H9 (cell line): ENCODE measurements around the gene ERCC4. TPM values are rescaled to one million over a fixed set of nuclear protein-coding genes. Genes with fewer than 3 reads are reported as not detected.

Experiments
- DNase-seq: peaks from one replicate; pipeline ENCODE4 v3.0.0-alpha.2; 2017
- H2AFZ ChIP-seq: one replicate; pipeline ENCODE4 v1.6.1; 2013; ENCODE audit warnings: mild to moderate bottlenecking, low read length, control low read depth, moderate library complexity
- H2AK5ac ChIP-seq: 2 replicates; pipeline ENCODE4 v1.6.1; 2013; ENCODE audit warnings: low read length, control low read depth, mixed read lengths; ENCODE audit not compliant: insufficient read length
- H2BK120ac ChIP-seq: one replicate; pipeline ENCODE4 v1.6.1; 2013; ENCODE audit warnings: low read depth, mild to moderate bottlenecking, low read length, control low read depth, inconsistent platforms; ENCODE audit not compliant: poor library complexity, severe bottlenecking
- H2BK12ac ChIP-seq: 2 replicates; pipeline ENCODE4 v1.6.1; 2013; ENCODE audit warnings: low read length, control low read depth, mixed read lengths, low read depth; ENCODE audit not compliant: insufficient read length
- H2BK15ac ChIP-seq: 2 replicates; pipeline ENCODE4 v1.6.1; 2013; ENCODE audit warnings: low read depth, low read length, control low read depth
- H2BK20ac ChIP-seq: one replicate; pipeline ENCODE4 v1.6.1; 2013; ENCODE audit warnings: low read depth, mild to moderate bottlenecking, low read length, control low read depth, inconsistent platforms; ENCODE audit not compliant: poor library complexity, severe bottlenecking
- H2BK5ac ChIP-seq: 2 replicates; pipeline ENCODE4 v1.6.1; 2013; ENCODE audit warnings: low read length, control low read depth, mixed read lengths; ENCODE audit not compliant: insufficient read length
- H3K14ac ChIP-seq: 2 replicates; pipeline ENCODE4 v1.6.1; 2013; ENCODE audit warnings: low read length, control low read depth; ENCODE audit not compliant: insufficient read depth
- H3K18ac ChIP-seq: 2 replicates; pipeline ENCODE4 v1.6.1; 2013; ENCODE audit warnings: low read depth, mild to moderate bottlenecking, mixed read lengths, low read length, control low read depth; ENCODE audit not compliant: insufficient read length
- H3K23ac ChIP-seq: 2 replicates; pipeline ENCODE4 v1.6.1; 2013; ENCODE audit warnings: low read length, control low read depth, mixed read lengths, low read depth; ENCODE audit not compliant: insufficient read length
- H3K23me2 ChIP-seq: 2 replicates; pipeline ENCODE4 v1.6.1; 2013; ENCODE audit warnings: low read depth, mild to moderate bottlenecking, mixed read lengths, low read length, control low read depth; ENCODE audit not compliant: insufficient read length, poor library complexity, severe bottlenecking
- H3K27ac ChIP-seq: 2 replicates; pipeline ENCODE4 v1.5.1; 2013; ENCODE audit warnings: low read length, control low read depth, mixed read lengths, low read depth; ENCODE audit not compliant: insufficient read length
- H3K27me3 ChIP-seq: 2 replicates; pipeline ENCODE4 v1.6.1; 2013; ENCODE audit warnings: low read length, control low read depth, inconsistent platforms; ENCODE audit not compliant: insufficient read depth
- H3K4ac ChIP-seq: 2 replicates; pipeline ENCODE4 v1.6.1; 2013; ENCODE audit warnings: low read depth, mild to moderate bottlenecking, control low read depth, inconsistent platforms, low read length, moderate library complexity
- H3K4me1 ChIP-seq: 2 replicates; pipeline ENCODE4 v1.6.1; 2013; ENCODE audit warnings: low read length, control low read depth, inconsistent platforms; ENCODE audit not compliant: insufficient read depth
- H3K4me2 ChIP-seq: 2 replicates; pipeline ENCODE4 v1.6.1; 2013; ENCODE audit warnings: low read length, control low read depth, mixed read lengths; ENCODE audit not compliant: insufficient read length, insufficient read depth
- H3K56ac ChIP-seq: 2 replicates; pipeline ENCODE4 v1.6.1; 2013; ENCODE audit warnings: low read depth, mild to moderate bottlenecking, mixed read lengths, low read length, control low read depth; ENCODE audit not compliant: insufficient read length
- H3K79me1 ChIP-seq: 2 replicates; pipeline ENCODE4 v1.6.1; 2013; ENCODE audit warnings: low read depth, mild to moderate bottlenecking, moderate library complexity, low read length, control low read depth, inconsistent platforms; ENCODE audit not compliant: insufficient read depth, poor library complexity, severe bottlenecking
- H3K79me2 ChIP-seq: 2 replicates; pipeline ENCODE4 v1.6.1; 2013; ENCODE audit warnings: low read length, control low read depth, inconsistent platforms; ENCODE audit not compliant: insufficient read depth
- H3K9ac ChIP-seq: 2 replicates; pipeline ENCODE4 v1.6.1; 2013; ENCODE audit warnings: low read length, control low read depth, mixed read lengths; ENCODE audit not compliant: insufficient read length; ENCODE audit errors: extremely low read depth
- H3K9me3 ChIP-seq: one replicate; pipeline ENCODE4 v1.6.1; 2013; ENCODE audit warnings: low read depth, low read length, inconsistent platforms; ENCODE audit not compliant: control insufficient read depth
- H3T11ph ChIP-seq: one replicate; pipeline ENCODE4 v1.6.1; 2013; ENCODE audit warnings: mild to moderate bottlenecking, low read length, control low read depth, inconsistent platforms
- H4K20me1 ChIP-seq: one replicate; pipeline ENCODE4 v1.6.1; 2013; ENCODE audit not compliant: control insufficient read depth, insufficient read length, insufficient read depth
- H4K5ac ChIP-seq: 2 replicates; pipeline ENCODE4 v1.6.1; 2013; ENCODE audit warnings: low read depth, mild to moderate bottlenecking, mixed read lengths, low read length, control low read depth; ENCODE audit not compliant: insufficient read length
- H4K8ac ChIP-seq: replicated peaks from 2 replicates; pipeline ENCODE4 v1.6.1; 2013; ENCODE audit warnings: low read length, control low read depth, mixed read lengths, low read depth; ENCODE audit not compliant: insufficient read length
- H4K91ac ChIP-seq: 2 replicates; pipeline ENCODE4 v1.6.1; 2013; ENCODE audit warnings: low read depth, mild to moderate bottlenecking, moderate library complexity, mixed read lengths, low read length, control low read depth; ENCODE audit not compliant: insufficient read length
- H3K27ac Mint-ChIP-seq, 3 experiments: 2 replicates in 2 of 3; 3 replicates in 1 of 3; pipeline ENCODE4 v1.8.0; 2020 to 2021; ENCODE audit warnings: mixed read lengths in 3 of 3, mild to moderate bottlenecking in 1 of 3, moderate library complexity in 1 of 3
- H3K27me3 Mint-ChIP-seq: 2 replicates; pipeline ENCODE4 v1.8.0; 2021; ENCODE audit warnings: low read depth, mild to moderate bottlenecking, moderate library complexity, mixed read lengths
- H3K36me3 Mint-ChIP-seq, 3 experiments: 2 replicates in 2 of 3; 3 replicates in 1 of 3; pipeline ENCODE4 v1.8.0; 2020 to 2021; ENCODE audit warnings: low read depth in 3 of 3, mixed read lengths in 3 of 3; ENCODE audit not compliant: insufficient read depth in 1 of 3
- H3K4me1 Mint-ChIP-seq, 2 experiments: 2 replicates each; pipeline ENCODE4 v1.8.0; 2020; ENCODE audit warnings: mixed read lengths in 2 of 2
- H3K4me3 Mint-ChIP-seq, 2 experiments: 2 replicates in 1 of 2; 3 replicates in 1 of 2; pipeline ENCODE4 v1.8.0; 2020 to 2021; ENCODE audit warnings: mild to moderate bottlenecking in 2 of 2, mixed read lengths in 2 of 2, moderate library complexity in 1 of 2
- H3K9me3 Mint-ChIP-seq, 2 experiments: 2 replicates in 1 of 2; 3 replicates in 1 of 2; pipeline ENCODE4 v1.8.0; 2020; ENCODE audit warnings: mild to moderate bottlenecking in 2 of 2, mixed read lengths in 2 of 2, moderate library complexity in 1 of 2
- CTCF ChIP-seq: fragments of 200-600 bp; sonication (generic); conservative IDR thresholded peaks from 3 replicates; pipeline ENCODE4 v1.8.0; 2021; ENCODE audit warnings: antibody characterized with exemption, mild to moderate bottlenecking
- WGBS: extraction: QIAGEN DNeasy Blood & Tissue Kit; methylation state at CpG from one replicate; pipeline ENCODE4 v1.1.7; 2013; ENCODE audit warnings: missing lambda C conversion rate, low lambda C conversion rate, mixed read lengths; ENCODE audit not compliant: insufficient read length; ENCODE audit errors: extremely low coverage; 5-methylcytosine and 5-hydroxymethylcytosine counted together
- total RNA-seq: library from RNA; stranded (reverse); gene quantifications from 2 replicates; pipeline ENCODE4 v1.2.1, GENCODE V29; 2021

Gene ERCC4
- total RNA-seq, 1 experiment from 2014 or later, result 15.6 TPM

DNA sequence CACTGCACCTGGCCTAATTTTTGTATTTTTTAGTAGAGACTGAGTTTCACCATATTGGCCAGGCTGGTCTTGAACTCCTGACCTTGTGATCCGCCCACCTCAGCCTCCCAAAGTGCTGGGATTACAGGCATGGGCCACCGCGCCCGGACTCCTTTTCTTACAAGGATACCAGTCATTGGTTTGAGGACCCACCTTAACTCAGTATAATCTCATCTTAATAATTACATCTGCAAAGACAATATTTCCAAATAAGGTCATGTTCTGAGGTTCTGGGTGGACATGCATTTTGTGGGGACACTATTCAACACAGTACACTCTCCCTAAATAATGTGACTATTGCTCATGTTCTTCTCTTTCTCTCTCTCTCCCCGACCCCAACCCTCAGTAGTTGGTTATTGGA, 63.7 kb downstream of the ERCC4 start:
- no peak for DNase-seq
- Histone ChIP-seq H3T11ph (no peak overlapping the region), H2BK5ac (no peak overlapping the region), H4K91ac (no peak overlapping the region), H2BK15ac (no peak overlapping the region), H3K79me2 (no peaks in the 10 kb centered on the region), H2BK20ac (no peak overlapping the region), H2BK120ac (no peak overlapping the region), H3K9me3 (no peaks in the 10 kb centered on the region), H3K4me1 (no peaks in the 10 kb centered on the region), H2AK5ac (no peak overlapping the region), H4K8ac (no peak overlapping the region), H3K4ac (no peak overlapping the region), H3K23ac (no peak overlapping the region), H3K23me2 (no peaks in the 10 kb centered on the region), H2AFZ (no peak overlapping the region), H3K79me1 (no peaks in the 10 kb centered on the region), H3K14ac (no peak overlapping the region), H2BK12ac (no peak overlapping the region), H3K18ac (no peak overlapping the region), H4K20me1 (no peaks in the 10 kb centered on the region), H3K9ac (no peak overlapping the region), H3K56ac (no peak overlapping the region), H3K27ac (no peak overlapping the region), H3K4me2 (no peak overlapping the region), H3K27me3 (no peaks in the 10 kb centered on the region), H4K5ac (no peak overlapping the region)
- TF ChIP-seq CTCF, result no peak
- Mint-ChIP-seq H3K4me1 (no peaks in the 10 kb centered on the region), H3K9me3 (no peaks in the 10 kb centered on the region), H3K27me3 (peaks cover 4% of the 10 kb centered on the region), H3K4me3 (no peak overlapping the region), H3K27ac (no peak overlapping the region), H3K36me3 (no peaks in the 10 kb centered on the region)
- WGBS, result no CpG with 5 or more reads among the region's 5 CpGs
